ENCODE measurements around the gene KIAA1549. TPM values are rescaled to one million over a fixed set of nuclear protein-coding genes. Genes with fewer than 3 reads are reported as not detected.

The KIAA1549 gene
- total RNA-seq, 1 donor from 2014 or later: 3.0 TPM

DNA sequence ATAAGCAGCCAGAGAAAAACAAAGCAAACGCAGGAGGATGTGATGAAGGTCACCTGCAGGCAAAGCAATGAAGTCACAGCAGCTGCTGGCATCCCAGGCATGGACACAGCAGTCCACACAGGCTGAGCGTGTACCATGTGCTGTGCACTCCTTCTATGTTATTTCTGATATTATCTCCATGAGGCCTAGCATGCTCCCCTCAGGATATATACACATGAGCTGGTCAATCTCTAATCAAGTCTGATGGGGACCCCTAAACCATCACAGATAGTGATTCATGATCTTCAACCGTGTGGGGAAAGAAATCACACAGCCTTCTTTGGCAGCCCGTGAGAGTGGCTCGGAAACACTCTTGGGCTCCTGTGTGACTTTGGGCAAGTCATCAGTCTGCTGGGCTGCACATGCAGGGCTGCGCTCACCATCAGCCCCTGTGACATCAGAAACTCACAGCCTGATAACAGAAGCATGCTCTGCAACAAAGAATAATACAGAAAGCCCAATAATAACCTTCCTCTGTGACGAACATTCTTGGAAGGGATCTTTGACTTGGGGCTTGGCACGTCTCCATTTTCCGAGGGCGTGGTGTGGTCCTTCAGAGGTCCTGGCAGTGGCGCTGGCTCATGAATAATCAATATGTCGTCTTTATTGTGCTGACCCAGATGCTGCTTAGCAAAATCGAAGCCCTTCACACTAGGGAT, 100.2 kb downstream of the KIAA1549 start:
- peak; percentile 20 for DNase-seq

DNA sequence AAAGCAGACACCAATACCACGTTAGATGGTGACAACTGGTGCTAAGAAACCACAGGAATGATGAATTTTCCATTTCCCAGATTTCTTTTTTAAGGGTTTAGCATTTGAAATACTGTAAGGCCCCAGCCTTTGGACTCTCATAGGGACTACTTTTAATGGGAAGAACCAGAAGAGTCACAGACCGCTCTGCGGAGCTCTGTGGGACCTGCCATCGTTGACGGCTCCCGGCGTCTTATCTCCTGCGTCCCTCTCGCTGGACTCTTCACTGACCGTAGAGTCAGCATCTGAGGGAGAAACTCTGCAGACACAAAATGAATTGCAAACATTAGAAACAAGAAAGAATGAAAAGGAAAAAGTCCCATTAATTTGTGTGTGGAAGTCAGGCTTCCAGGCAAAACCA, 101.8 kb downstream of the KIAA1549 start:
- no peak for DNase-seq

DNA sequence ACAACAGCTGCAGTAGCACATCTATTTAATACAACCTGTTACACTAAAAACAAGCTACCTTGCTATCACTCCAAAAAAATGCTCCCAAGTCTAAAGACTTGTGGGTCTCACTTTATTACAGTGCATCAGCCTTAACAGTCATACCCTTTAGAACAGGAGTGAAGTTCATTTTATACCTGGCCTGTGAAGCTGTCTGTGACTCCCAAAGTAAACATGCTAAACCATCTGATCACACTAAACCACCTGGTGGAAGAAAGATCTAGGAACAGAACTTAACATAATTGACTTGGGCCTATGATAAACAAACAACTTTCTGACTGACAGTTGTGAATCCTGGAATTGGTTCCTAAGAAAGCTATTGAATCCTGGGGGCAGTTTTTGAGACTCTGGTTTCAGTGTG, 102.3 kb downstream of the KIAA1549 start:
- DNase-seq: no peak

DNA sequence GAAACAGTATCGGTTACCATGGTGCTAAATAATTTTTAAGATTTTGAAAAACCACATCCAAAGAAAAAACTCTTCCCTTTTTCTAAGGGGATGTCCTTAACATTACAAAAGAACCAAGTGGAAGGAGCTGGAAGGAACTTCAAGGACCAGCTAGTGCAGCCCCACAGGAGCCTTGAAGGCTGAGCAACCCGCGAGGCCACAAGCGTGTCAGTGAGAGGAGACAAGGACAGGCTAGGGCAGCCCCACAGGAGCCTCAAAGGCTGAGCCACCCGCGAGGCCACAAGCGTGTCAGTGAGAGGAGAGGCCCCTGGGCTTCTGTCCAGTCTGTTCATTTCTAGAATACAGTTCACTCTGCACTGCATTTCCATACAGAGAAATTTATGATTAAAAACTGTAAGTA, 103.1 kb downstream of the KIAA1549 start:
- DNase-seq: no peak

DNA sequence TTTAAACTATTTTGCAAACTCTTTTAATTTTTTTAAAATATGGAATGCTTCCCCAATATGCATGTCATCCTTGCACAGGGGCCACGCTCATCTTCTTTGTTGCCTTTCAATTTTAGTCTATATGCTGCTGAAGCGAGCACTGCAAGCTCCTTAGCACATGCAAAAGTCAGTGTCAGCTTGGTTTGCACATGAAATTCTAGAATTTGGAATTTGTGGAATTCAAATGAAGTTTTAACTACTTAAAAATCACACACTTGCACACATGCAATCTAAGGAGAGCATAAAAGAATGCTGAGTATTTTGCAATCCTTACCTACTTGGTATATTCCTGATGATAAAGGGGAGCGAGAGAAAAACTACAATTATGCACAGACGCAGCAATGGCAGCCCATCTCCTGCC, 104.9 kb downstream of the KIAA1549 start:
- DNase-seq: no peak

DNA sequence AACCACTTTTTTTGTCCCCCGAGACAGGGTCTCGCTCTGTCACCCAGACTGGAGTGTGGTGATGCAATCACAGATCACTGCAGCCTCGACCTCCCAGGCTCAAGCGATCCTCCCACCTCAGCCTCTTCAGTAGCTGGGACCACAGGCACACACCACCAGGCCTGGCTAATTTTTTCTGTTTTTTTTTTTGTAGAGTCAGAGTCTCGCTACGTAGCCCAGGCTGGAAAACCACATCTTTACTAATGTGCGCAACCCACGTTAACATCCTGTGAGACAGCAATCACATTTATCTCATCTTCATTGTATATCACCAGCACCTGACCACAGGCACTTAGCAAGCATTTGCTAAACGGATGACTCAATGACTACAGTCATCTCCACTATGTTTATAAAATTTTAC, 105.4 kb downstream of the KIAA1549 start:
- DNase-seq: no peak

DNA sequence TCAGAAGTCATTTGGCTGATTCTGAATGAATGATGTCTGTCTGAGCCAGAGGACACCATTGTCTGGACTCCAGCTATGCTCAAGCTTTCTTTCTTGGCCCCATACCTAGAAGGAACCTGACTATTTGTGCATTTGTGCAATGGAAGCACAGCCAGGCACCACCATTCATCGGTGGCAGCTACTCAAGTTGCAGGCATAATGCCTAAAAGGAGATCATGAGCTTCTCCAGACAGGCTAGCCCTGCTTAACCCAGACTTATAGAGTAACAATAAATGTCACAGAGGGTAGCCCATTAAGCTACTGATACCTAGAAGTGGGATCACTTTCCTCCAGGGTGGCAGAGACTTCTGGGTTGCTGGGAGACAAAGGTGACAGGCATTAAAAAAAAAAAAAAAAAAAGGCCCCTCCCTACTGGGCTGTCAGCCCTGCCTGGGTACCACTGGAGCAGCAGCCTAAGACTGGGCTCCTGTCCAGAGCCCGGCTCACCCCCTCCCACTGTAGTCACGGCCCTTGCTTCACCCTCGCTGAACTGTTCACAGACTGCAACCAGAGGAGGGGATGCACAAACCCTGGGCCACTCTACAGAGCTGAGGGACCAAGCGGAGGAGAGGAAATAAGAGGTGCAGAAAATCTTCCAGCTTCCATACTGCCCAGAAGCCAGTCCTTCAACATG, 107.8 kb downstream of the KIAA1549 start:
- DNase-seq: no peak

DNA sequence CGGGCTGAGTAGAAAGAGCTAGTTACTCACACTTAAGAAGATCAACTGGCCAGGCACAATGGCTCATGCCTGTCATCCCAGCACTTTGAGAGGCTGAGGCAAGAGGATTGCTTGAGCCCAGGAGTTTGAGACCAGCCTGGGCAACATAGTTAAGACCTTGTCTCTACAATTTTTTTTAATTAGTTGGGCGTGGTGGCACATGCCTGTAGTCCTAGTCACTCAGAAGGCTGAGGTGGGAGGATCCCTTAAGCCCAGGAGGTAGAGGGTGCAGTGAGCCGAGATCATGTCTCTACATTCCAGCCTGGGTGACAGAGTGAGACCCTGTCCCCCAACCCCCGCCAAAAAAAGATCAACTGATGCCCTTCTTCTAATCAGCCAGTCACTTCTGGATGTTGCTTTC, 108.6 kb downstream of the KIAA1549 start:
- no peak for DNase-seq

DNA sequence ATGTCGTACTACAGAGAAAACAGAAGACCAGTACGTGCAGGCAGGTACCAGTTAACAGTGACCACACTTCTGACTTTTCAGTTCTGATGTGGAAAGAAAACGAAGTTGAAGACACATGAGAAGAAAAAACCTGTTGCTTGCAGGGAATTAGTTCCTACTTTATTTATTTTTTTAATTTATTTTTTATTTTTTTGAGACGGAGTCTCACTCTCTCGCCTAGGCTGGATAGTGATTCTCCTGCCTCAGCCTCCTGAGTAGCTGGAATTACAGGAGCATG, 109.4 kb downstream of the KIAA1549 start:
- no peak for DNase-seq

DNA sequence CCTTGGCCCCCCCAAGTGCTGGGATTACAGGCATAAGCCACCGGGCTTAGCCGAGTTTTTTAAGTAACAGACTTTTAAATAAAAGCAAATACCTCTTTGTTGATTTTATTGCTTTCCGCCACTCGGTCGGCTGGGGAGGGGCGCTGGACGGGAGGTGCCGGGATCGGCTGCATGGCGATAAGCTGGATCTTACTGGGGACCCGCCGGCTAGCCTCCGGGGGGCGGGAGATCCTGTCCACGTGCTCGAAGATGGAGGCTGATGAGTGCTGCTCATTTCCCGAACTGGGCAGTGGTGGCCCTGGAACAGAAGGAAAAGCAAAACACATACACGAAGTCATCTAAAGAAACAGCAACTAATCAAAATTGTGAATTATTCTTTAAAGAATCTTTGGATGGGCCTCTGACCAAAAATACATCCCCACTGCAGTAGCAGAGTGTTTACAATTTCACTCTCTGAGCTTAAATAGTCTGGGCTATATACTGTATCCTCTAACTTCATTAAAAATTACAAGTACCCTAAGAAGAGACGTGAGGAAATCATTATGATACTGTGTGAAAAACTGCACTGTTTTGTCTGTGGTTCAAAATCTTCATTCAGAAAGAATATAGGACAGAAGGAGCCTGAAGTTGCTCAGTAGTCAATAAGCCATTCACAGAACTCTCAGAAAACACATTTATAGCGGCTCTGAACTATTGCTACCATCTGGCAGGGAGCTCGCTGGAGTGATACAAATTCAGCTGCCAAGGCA, 110.0 kb downstream of the KIAA1549 start:
- no peak for DNase-seq

DNA sequence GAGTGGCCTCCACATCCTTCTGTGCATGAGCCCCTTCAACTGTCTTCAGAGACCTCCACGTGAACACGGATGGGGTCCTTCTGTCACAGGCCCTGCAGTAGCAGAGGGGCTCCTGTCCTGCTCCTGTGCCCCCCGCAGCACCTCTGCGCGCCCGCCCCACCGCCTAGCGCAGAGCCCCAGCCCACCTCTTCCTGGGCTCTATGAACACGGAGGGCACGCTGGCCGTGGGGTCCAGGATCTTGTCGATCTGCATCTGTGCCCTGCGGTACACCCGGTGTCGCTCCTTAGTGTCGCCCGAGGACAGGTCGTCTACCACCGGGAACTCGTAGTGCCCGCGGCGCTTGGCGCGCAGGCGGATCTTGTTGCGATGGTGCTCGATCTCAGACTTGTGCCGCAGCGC, 111.8 kb downstream of the KIAA1549 start:
- no peak for DNase-seq

DNA sequence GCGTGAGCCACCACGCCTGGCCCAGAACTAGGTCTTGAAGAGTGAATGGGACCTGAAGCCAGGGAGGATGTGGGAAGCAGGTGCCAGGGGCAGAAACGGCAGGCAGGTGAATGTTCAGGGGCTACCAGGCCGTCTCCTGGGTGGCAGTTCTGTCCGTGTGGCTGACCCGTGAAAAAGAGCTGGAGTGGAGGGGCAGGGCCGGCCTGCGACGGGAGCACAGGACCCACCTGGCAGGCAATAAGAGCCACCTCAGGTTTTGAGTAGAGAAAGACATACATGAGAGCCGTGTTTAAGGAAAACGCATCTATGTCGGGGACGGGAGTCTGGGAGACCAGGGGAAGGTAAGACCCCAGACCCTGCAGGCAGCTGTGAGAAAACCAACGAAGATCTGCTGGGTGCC, 112.5 kb downstream of the KIAA1549 start:
- DNase-seq: no peak

DNA sequence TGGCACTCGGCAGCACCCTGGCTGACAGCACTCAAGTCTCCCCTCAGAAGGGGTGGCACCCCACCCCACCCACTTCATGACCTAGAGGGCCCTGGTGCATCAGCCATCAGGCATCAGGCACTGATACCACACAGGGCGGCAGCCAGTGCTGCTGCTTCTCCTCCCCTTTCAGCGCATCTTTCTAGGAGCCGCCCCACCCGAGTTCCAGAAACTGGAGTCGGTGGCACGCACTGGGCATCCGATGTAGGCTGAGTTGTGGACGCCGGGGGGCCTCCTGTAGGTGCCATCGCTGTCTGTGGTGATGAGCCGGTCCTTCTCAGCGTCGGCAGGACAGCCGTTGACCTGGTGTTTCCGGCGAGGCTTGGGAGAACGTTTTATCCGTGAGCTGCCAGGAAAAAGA, 113.4 kb downstream of the KIAA1549 start:
- no peak for DNase-seq

DNA sequence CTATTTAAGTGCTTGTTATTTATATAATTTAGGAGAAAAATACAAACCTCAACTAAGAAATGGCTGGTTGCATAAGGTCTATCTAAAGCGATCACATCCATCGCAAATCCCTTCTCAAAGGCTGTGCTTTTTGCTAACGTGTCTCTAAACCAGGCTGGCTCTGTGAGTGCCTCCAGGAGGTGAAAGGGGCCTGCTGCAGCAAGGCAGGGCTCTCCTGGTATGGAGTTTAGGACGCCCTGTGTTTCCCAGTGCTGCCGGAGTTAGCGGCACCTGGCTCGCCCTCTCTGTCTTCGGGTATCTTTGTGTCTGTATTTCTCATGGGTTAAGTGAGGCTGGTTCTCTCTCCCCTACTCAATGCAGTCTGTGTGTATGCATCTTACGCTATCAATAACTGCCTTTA, 114.8 kb downstream of the KIAA1549 start:
- DNase-seq: no peak

DNA sequence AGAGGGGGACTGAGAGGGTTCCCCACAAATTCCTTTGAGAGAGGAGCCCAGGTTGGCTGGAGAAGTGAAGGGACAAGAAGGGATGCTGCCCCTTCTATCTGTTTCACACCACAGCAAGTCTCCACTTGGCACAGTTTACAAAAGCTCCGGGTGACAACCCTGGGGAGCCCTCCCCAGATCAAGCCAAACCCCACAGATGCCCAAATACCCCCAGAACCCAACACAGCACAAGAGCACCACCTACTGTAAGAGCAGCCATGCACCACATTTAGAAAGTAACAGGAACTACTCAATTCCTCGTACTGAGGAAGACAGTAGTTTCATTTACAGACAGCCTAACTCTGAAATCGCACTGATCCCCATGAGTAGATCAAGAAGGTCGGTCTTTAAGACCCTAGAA, 115.3 kb downstream of the KIAA1549 start:
- DNase-seq: no peak

DNA sequence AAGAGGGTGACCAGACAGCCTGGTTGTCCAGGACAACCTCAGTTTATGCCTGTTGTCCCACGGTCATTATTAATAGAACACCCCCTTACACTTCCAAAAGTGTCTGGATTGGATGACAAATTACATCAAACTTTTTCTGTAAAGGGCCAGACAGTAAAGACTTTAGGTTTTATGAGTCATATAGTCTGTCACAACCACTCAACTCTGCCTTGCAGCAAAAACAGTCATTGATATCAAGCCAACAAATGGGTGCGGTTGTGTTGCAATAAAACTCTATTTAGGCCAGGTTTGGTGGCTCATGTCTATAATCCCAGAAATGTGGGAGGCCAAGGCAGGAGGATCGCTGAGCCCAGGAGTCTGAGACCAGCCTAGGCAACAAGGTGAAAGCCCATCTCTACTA, 116.5 kb downstream of the KIAA1549 start:
- no peak for DNase-seq

DNA sequence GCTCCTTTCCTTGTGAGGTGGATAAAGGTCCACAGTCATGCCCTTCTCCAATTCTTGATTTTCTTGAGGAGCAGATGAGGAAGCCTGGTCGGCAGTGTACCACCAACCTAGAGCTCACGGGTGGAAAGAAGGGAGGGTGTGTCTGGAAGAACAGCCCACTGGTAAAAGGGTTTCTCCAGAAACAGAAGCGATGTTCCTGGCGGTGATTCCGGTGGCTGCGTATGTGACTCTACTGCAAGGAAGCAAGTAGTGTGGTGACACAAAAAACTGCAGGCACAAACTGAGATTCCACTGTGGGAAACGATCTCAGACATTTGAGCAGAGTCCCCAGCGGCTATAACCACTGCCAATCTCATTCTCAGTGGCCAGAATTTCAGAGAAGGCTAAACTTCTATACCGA, 117.3 kb downstream of the KIAA1549 start:
- no peak for DNase-seq

DNA sequence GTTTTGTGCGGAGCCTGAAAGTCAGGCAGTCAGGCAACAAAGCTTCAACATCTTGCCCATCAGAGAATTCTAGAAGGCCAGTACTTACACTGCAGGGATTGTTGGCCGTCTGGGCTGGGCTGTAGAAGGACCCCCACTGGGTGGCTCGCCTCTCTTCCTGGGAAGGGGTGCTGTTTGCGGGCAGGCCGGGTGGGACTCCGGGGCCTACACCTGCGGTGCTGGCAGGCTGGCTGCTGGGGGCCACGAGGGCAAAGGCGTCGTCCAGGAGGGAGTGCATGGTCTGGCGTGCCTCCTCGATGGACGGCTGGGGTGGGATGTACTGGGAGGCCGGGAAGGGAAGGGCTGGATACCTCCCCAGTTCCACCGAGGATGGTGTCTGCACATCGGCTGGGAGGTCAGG, 120.1 kb downstream of the KIAA1549 start:
- DNase-seq: no peak

DNA sequence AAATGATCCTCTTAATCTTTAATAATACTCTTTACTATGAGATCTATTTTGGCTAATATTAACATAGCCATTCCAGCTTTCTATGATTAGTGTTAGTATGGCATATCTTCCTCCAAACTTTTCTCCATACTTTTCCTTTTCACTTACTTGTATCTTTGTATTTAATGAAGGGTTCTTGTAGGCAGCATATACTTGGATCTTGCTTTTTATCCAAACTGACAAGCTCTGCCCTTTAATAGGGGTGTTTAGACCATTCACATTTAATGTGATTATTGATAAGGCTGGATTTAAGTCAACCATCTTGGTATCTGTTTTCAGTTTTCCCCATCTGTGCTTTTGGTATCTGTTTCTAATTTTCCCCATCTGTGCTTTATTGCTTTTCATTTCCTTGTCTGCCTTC, 123.5 kb downstream of the KIAA1549 start:
- DNase-seq: no peak

DNA sequence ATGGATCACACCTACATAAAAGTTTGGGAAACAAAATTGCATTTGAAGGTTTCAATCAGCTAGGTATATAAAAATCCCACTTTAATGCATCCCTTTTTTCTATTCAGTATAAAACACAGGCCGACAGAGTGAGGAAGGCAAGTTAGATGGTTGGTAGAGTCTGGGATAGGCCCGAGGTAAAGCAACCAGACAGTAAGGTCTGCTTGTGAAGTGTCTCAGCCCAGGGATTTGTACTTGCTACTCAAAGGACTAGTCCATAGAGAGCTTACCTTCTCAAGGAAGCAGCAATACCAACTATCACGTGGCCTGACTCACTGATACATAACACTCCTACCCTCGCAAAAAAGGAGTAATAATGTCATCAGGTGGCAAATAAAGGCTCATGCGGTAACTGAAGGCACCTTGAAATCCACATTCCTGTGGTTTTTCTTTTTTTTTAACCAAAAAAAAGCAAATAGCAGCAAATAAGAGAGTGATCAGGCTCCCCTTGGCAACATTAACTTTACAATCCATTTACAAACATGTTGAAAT, 127.0 kb downstream of the KIAA1549 start:
- DNase-seq: no peak

DNA sequence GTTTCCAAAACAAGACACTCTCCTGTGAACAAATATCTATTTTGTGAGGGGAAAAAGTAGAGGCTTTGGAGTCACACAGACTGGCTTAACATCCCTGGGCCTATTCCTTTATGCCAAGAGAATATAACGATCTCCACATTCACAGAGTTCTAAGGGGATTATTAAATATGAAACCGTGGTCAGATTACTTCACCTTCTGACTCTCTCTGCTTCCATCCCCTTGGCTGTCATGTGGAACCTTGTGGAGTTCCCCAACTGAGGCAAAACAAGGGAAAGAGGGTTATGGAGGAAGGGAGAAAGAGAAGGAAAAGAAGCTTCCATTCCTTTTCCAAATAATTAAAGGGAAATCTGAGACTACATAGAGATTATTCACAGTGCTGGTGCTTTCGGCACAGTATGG, 127.7 kb downstream of the KIAA1549 start:
- no peak for DNase-seq

DNA sequence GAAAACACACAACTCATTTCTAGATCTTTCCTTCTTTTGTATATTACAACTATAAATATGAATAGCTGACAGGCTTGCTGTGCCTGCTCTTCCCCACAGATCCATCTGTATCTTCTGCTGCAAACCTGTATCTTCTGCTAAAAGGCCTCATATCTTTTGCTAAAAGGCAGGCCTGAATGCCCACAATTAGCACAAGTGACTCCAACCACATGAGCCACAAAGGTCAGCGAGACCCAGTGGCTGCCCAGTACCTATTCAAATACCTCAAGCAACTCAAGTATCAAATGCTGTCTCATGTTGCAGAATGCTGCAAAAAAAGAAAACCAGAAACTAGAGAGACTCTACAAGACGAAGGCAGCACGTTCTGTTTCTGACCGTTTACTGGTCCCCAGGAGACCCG, 128.7 kb downstream of the KIAA1549 start:
- DNase-seq: no peak

DNA sequence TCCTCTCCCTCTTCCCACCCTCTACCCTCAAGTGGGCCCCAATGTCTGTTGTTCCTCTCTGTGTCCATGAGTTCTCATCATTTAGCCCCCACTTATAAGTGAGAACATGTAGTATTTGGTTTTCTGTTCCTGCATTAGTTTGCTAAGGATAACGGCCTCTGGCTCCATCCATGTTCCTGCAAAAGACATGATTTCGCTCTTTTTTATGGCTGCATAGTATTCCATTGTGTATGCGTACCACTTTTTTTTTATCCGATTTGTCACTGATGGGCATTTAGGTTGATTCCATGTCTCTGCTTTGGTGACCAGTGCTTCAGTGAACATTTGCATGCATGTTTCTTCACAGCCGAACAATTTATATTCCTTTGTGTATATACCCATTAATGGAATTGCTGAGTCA, 131.5 kb downstream of the KIAA1549 start:
- DNase-seq: no peak

Measured in skin of body (tissue), 2 donors.